Measurements from ENCODE around the gene RHBDL1.

DNA sequence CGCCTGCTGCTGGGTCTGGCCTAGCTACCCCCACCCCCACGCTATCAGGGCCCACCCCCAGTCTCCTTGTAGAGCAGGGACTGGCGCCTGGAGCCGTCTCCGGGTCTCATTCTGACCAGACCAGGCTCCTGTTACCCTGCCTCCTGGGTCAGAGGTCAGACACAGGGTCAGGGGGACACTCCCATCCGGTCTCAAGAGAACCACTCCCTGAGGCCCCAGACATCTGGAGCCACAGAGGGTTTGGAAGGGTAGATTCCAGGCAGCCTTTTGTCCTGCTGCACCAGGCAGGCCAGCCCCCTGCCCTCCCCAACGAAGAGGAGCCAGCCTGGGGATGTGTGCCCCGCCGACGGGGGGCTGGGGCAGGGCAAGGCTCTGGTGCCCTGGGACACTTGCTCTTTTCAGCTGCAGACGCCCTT lies 45.6 kb upstream of the RHBDL1 start:
- TF ChIP-seq EZH2 (IDR thresholded peaks at IDR 0.05; ENCODE audit: low read length, unreplicated experiment) = no peak
- no peak for TF ChIP-seq CTCF (conservative IDR thresholded peaks at IDR 0.05; ENCODE audit: low read depth, low read length)
- TF ChIP-seq EZH2phosphoT487 (IDR thresholded peaks at IDR 0.05; ENCODE audit: borderline replicate concordance, low read length) = no peak

All from PC-3 (cell line).